H9 (cell line): ENCODE data around the gene UBA5. TPM values are rescaled to one million over a fixed set of nuclear protein-coding genes. Genes with fewer than 3 reads are reported as not detected.

Experiments
- DNase-seq: peaks from one replicate; pipeline ENCODE4 v3.0.0-alpha.2; 2017
- H2AFZ ChIP-seq: one replicate; pipeline ENCODE4 v1.6.1; 2013; ENCODE audit warnings: mild to moderate bottlenecking, low read length, control low read depth, moderate library complexity
- H2AK5ac ChIP-seq: 2 replicates; pipeline ENCODE4 v1.6.1; 2013; ENCODE audit warnings: low read length, control low read depth, mixed read lengths; ENCODE audit not compliant: insufficient read length
- H2BK120ac ChIP-seq: one replicate; pipeline ENCODE4 v1.6.1; 2013; ENCODE audit warnings: low read depth, mild to moderate bottlenecking, low read length, control low read depth, inconsistent platforms; ENCODE audit not compliant: poor library complexity, severe bottlenecking
- H2BK12ac ChIP-seq: 2 replicates; pipeline ENCODE4 v1.6.1; 2013; ENCODE audit warnings: low read length, control low read depth, mixed read lengths, low read depth; ENCODE audit not compliant: insufficient read length
- H2BK15ac ChIP-seq: 2 replicates; pipeline ENCODE4 v1.6.1; 2013; ENCODE audit warnings: low read depth, low read length, control low read depth
- H2BK20ac ChIP-seq: one replicate; pipeline ENCODE4 v1.6.1; 2013; ENCODE audit warnings: low read depth, mild to moderate bottlenecking, low read length, control low read depth, inconsistent platforms; ENCODE audit not compliant: poor library complexity, severe bottlenecking
- H2BK5ac ChIP-seq: 2 replicates; pipeline ENCODE4 v1.6.1; 2013; ENCODE audit warnings: low read length, control low read depth, mixed read lengths; ENCODE audit not compliant: insufficient read length
- H3K14ac ChIP-seq: 2 replicates; pipeline ENCODE4 v1.6.1; 2013; ENCODE audit warnings: low read length, control low read depth; ENCODE audit not compliant: insufficient read depth
- H3K18ac ChIP-seq: 2 replicates; pipeline ENCODE4 v1.6.1; 2013; ENCODE audit warnings: low read depth, mild to moderate bottlenecking, mixed read lengths, low read length, control low read depth; ENCODE audit not compliant: insufficient read length
- H3K23ac ChIP-seq: 2 replicates; pipeline ENCODE4 v1.6.1; 2013; ENCODE audit warnings: low read length, control low read depth, mixed read lengths, low read depth; ENCODE audit not compliant: insufficient read length
- H3K23me2 ChIP-seq: 2 replicates; pipeline ENCODE4 v1.6.1; 2013; ENCODE audit warnings: low read depth, mild to moderate bottlenecking, mixed read lengths, low read length, control low read depth; ENCODE audit not compliant: insufficient read length, poor library complexity, severe bottlenecking
- H3K27ac ChIP-seq: 2 replicates; pipeline ENCODE4 v1.5.1; 2013; ENCODE audit warnings: low read length, control low read depth, mixed read lengths, low read depth; ENCODE audit not compliant: insufficient read length
- H3K27me3 ChIP-seq: 2 replicates; pipeline ENCODE4 v1.6.1; 2013; ENCODE audit warnings: low read length, control low read depth, inconsistent platforms; ENCODE audit not compliant: insufficient read depth
- H3K4ac ChIP-seq: 2 replicates; pipeline ENCODE4 v1.6.1; 2013; ENCODE audit warnings: low read depth, mild to moderate bottlenecking, control low read depth, inconsistent platforms, low read length, moderate library complexity
- H3K4me1 ChIP-seq: 2 replicates; pipeline ENCODE4 v1.6.1; 2013; ENCODE audit warnings: low read length, control low read depth, inconsistent platforms; ENCODE audit not compliant: insufficient read depth
- H3K4me2 ChIP-seq: 2 replicates; pipeline ENCODE4 v1.6.1; 2013; ENCODE audit warnings: low read length, control low read depth, mixed read lengths; ENCODE audit not compliant: insufficient read length, insufficient read depth
- H3K56ac ChIP-seq: 2 replicates; pipeline ENCODE4 v1.6.1; 2013; ENCODE audit warnings: low read depth, mild to moderate bottlenecking, mixed read lengths, low read length, control low read depth; ENCODE audit not compliant: insufficient read length
- H3K79me1 ChIP-seq: 2 replicates; pipeline ENCODE4 v1.6.1; 2013; ENCODE audit warnings: low read depth, mild to moderate bottlenecking, moderate library complexity, low read length, control low read depth, inconsistent platforms; ENCODE audit not compliant: insufficient read depth, poor library complexity, severe bottlenecking
- H3K79me2 ChIP-seq: 2 replicates; pipeline ENCODE4 v1.6.1; 2013; ENCODE audit warnings: low read length, control low read depth, inconsistent platforms; ENCODE audit not compliant: insufficient read depth
- H3K9ac ChIP-seq: 2 replicates; pipeline ENCODE4 v1.6.1; 2013; ENCODE audit warnings: low read length, control low read depth, mixed read lengths; ENCODE audit not compliant: insufficient read length; ENCODE audit errors: extremely low read depth
- H3K9me3 ChIP-seq: one replicate; pipeline ENCODE4 v1.6.1; 2013; ENCODE audit warnings: low read depth, low read length, inconsistent platforms; ENCODE audit not compliant: control insufficient read depth
- H3T11ph ChIP-seq: one replicate; pipeline ENCODE4 v1.6.1; 2013; ENCODE audit warnings: mild to moderate bottlenecking, low read length, control low read depth, inconsistent platforms
- H4K20me1 ChIP-seq: one replicate; pipeline ENCODE4 v1.6.1; 2013; ENCODE audit not compliant: control insufficient read depth, insufficient read length, insufficient read depth
- H4K5ac ChIP-seq: 2 replicates; pipeline ENCODE4 v1.6.1; 2013; ENCODE audit warnings: low read depth, mild to moderate bottlenecking, mixed read lengths, low read length, control low read depth; ENCODE audit not compliant: insufficient read length
- H4K8ac ChIP-seq: replicated peaks from 2 replicates; pipeline ENCODE4 v1.6.1; 2013; ENCODE audit warnings: low read length, control low read depth, mixed read lengths, low read depth; ENCODE audit not compliant: insufficient read length
- H4K91ac ChIP-seq: 2 replicates; pipeline ENCODE4 v1.6.1; 2013; ENCODE audit warnings: low read depth, mild to moderate bottlenecking, moderate library complexity, mixed read lengths, low read length, control low read depth; ENCODE audit not compliant: insufficient read length
- H3K27ac Mint-ChIP-seq, 3 experiments: 2 replicates in 2 of 3; 3 replicates in 1 of 3; pipeline ENCODE4 v1.8.0; 2020 to 2021; ENCODE audit warnings: mixed read lengths in 3 of 3, mild to moderate bottlenecking in 1 of 3, moderate library complexity in 1 of 3
- H3K27me3 Mint-ChIP-seq: 2 replicates; pipeline ENCODE4 v1.8.0; 2021; ENCODE audit warnings: low read depth, mild to moderate bottlenecking, moderate library complexity, mixed read lengths
- H3K36me3 Mint-ChIP-seq, 3 experiments: 2 replicates in 2 of 3; 3 replicates in 1 of 3; pipeline ENCODE4 v1.8.0; 2020 to 2021; ENCODE audit warnings: low read depth in 3 of 3, mixed read lengths in 3 of 3; ENCODE audit not compliant: insufficient read depth in 1 of 3
- H3K4me1 Mint-ChIP-seq, 2 experiments: 2 replicates each; pipeline ENCODE4 v1.8.0; 2020; ENCODE audit warnings: mixed read lengths in 2 of 2
- H3K4me3 Mint-ChIP-seq, 2 experiments: 2 replicates in 1 of 2; 3 replicates in 1 of 2; pipeline ENCODE4 v1.8.0; 2020 to 2021; ENCODE audit warnings: mild to moderate bottlenecking in 2 of 2, mixed read lengths in 2 of 2, moderate library complexity in 1 of 2
- H3K9me3 Mint-ChIP-seq, 2 experiments: 2 replicates in 1 of 2; 3 replicates in 1 of 2; pipeline ENCODE4 v1.8.0; 2020; ENCODE audit warnings: mild to moderate bottlenecking in 2 of 2, mixed read lengths in 2 of 2, moderate library complexity in 1 of 2
- CTCF ChIP-seq: fragments of 200-600 bp; sonication (generic); conservative IDR thresholded peaks from 3 replicates; pipeline ENCODE4 v1.8.0; 2021; ENCODE audit warnings: antibody characterized with exemption, mild to moderate bottlenecking
- WGBS: extraction: QIAGEN DNeasy Blood & Tissue Kit; methylation state at CpG from one replicate; pipeline ENCODE4 v1.1.7; 2013; ENCODE audit warnings: missing lambda C conversion rate, low lambda C conversion rate, mixed read lengths; ENCODE audit not compliant: insufficient read length; ENCODE audit errors: extremely low coverage; 5-methylcytosine and 5-hydroxymethylcytosine counted together
- total RNA-seq: library from RNA; stranded (reverse); gene quantifications from 2 replicates; pipeline ENCODE4 v1.2.1, GENCODE V29; 2021

The UBA5 gene
- total RNA-seq, 1 experiment from 2014 or later = 37.7 TPM

GRCh38 chr3:132654721-132655120, 5.4 kb upstream of the UBA5 start:
- Histone ChIP-seq H3K27ac (no peak overlapping the region), H2BK15ac (no peak overlapping the region), H4K8ac (no peak overlapping the region), H3K4me2 (no peak overlapping the region), H4K20me1 (no peaks in the 10 kb centered on the region), H3T11ph (no peak overlapping the region), H2AFZ (no peak overlapping the region), H2BK5ac (no peak overlapping the region), H3K4ac (no peak overlapping the region), H2BK12ac (no peak overlapping the region), H3K9me3 (no peaks in the 10 kb centered on the region), H2AK5ac (no peak overlapping the region), H3K9ac (no peak overlapping the region), H3K18ac (no peak overlapping the region), H3K4me1 (no peaks in the 10 kb centered on the region), H3K23ac (no peak overlapping the region), H3K23me2 (peaks cover 7% of the 10 kb centered on the region), H3K79me2 (no peaks in the 10 kb centered on the region), H2BK20ac (no peak overlapping the region), H3K27me3 (no peaks in the 10 kb centered on the region), H4K5ac (no peak overlapping the region), H3K56ac (no peak overlapping the region), H4K91ac (no peak overlapping the region), H2BK120ac (no peak overlapping the region), H3K79me1 (no peaks in the 10 kb centered on the region), H3K14ac (no peak overlapping the region)
- WGBS = no CpG with 5 or more reads among the region's 5 CpGs
- DNase-seq = no peak
- H3K4me3 Mint-ChIP-seq = no peak overlapping the region
- TF ChIP-seq CTCF = no peak
- H3K27ac Mint-ChIP-seq = no peak overlapping the region
- no peaks in the 10 kb centered on the region for H3K9me3 Mint-ChIP-seq
- peaks cover 5% of the 10 kb centered on the region in 2 experiments for H3K4me1 Mint-ChIP-seq
- no peaks in the 10 kb centered on the region for H3K27me3 Mint-ChIP-seq
- no peaks in the 10 kb centered on the region for H3K36me3 Mint-ChIP-seq
